Gastrocnemius medialis (tissue), 4 donors: ENCODE results near the gene P2RX5.

Source experiments
- CTCF ChIP-seq, 5 experiments: fragments of 450-650 bp in 3 of 5; fragments of 200-600 bp in 2 of 5; sonication (generic) in 2 of 5; IDR thresholded peaks in 4 of 5; conservative IDR thresholded peaks in 1 of 5; 1 replicate in 4 of 5; 2 replicates in 1 of 5; pipeline ENCODE4 v1.5.1; 2016 to 2019; ENCODE audit warnings: antibody characterized with exemption in 5 of 5, mild to moderate bottlenecking in 3 of 5, moderate library complexity in 3 of 5
- POLR2A ChIP-seq, 2 donors: fragments of 450-650 bp; IDR thresholded peaks; one replicate each; pipeline ENCODE4 v1.6.1; 2017; ENCODE audit warnings: antibody characterized with exemption in 2 of 2, mild to moderate bottlenecking in 2 of 2, moderate library complexity in 2 of 2

DNA sequence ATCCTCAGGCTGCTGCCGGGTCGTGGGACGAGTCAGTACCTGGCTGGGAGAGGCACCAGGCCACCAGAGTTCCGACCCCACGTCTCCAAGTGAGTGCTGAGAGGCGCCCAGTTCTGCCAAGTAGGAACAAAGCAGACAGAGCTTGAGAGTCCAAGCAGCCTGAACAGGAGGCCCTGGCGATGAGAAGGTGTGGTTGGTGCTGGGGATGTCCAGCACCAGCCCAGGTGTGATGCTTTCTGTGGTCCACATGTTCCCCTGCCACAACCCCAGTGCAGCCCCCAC lies 38.4 kb downstream of the P2RX5 start:
- TF ChIP-seq POLR2A (IDR thresholded peaks at IDR 0.05) (no peak), CTCF (IDR thresholded peaks at IDR 0.05 in 4 of 5, conservative IDR thresholded peaks at IDR 0.05 in 1 of 5) (no peak)
